Anterior cingulate cortex (tissue), 58 donors: ENCODE measurements around the gene NAT10.
"Not testable (repeated sequence)": the region's sequence is repeated elsewhere in the genome, so short reads cannot be mapped to it uniquely, and the experiment has no call there.

ENCODE experiments used
- DNase-seq, 58 donors: peaks; one replicate each; lab custom pipeline; 2025; lab: John Stamatoyannopoulos, UW

Gene NAT10

DNA sequence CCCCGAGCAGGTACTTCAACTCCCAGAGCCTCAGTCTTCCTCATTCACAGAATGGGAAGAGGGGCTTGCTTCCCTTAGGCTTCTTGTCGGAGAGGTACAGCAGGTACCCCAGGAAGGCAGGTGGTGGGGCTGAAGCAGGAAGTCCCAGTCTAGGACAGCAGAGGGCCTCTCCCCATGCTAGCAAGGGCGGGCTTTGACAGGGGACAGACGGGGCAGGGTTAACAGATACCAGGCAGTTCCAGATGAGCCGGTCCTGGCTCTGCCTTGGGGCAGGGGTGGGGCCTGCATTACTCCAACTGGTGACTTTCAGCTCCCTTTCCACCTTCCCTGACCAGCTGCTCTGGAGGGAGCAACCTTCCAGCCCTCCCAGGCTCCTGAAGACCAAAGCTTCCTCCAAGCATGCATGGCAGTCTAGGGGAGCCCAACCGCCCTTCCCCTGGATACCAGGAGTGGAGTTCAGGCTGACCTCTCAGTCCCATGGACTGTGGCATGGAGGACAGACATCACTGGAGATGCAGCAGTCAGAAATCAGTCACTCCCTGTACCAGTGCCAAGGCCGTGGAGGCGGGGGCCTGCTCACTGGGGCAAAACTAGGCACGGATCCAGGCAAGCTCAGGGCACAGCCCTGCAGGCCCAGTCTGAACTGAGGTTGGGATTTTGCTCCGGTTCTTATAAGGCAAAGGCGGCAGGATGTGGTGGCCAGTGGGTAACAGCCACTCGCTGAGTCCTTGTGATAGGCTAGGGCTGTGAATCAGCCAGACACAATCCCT, 60.5 kb downstream of the NAT10 start:
- DNase-seq, result peak in 1 of 58 donors; percentile 23

DNA sequence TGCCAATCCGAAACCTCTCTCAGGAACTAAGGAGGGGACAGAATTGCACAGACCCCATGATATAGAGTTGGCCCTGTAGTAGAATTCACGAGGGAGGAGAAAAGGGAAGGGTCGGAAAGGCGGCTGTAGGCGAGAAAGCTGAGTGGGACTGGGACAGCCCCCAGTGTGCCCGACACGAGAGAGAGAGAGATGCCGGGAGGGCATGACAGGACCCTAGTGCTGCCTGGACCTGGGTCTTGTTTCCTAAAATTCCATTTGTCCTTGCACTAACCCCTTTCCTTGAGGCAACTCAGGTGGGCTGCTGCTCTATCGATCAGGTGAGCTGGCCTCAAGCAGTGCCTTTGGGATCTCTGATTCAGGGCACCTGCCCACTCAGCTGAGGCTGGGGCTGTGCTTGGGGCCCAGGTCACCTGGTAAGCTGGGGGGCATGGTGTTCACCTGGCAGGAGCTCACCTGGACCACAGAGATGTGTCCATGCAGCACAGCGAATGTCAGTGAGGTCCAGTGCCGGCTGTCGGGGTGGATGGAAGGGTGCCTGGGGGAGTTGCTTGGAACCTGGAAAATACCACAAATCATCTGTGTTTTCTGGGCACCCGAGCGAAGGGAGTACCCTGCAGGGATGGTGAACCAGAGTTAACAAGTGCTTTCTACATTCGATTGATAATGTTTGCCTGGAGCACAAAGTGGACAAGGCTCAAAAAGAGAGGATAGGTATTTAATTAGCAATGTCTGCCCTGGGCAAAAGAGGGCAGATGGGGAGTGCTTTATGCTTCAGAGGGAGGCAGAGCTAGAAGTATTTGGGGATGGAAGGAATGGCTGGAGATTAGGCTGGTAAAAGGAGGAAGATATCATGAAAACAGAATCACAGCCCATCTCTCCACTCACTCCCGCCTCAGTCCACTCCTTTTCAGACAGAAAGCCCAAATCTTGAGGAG, 61.6 kb downstream of the NAT10 start:
- DNase-seq, result no peak

DNA sequence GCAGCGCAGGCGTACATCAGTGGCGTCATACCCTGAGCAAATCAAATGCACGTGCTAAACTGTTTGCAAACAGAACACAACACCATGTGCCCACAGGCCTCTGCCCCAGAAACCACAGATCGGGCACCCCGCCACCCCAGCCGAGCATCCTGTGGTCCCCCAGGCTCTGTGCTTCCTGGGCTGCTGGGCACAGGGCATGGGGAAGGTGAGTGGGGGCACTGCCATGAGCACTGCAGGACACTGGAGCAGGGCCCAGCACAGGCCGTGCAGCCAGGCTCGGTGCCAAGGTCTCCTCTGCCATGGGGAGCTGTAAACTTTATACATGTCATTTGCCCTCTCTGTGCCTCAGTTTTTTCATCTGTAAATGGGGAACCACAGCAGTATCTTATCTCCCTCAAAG, 62.5 kb downstream of the NAT10 start:
- no peak for DNase-seq

DNA sequence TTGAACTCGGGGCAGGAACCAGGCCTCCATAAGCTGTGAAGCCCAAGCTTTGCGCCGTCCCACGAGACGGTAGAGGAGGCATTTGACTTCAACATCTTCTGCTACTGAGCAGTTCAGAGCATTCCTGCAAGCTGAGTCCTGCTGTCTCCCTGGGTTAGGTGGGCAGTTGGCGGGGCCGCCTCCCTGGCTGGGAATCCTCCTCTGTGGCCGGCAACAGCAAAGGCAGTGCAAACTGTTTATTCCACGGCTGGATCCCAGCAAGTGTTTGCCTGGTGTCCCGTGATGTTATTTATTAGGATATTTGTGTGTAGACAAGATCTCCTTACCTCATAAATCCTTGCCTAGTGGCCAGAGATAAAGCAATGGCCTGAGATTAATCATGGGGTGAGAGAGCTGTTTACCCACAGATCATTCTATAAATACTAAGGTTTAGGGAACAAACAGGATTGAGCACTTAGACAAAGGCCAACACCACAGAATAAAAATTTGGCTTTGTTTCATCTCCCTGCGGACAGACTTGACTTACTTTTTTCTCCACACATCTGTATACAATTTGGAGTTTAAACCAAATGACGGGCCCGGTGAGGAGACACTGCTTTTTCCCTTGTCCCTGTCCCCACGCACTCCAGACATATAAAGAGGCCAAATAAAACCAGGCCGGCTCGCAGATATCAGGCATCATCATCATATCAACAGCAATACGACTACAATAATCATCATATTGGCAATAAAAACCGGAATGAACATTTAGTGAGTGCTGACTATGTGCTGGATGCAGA, 63.4 kb downstream of the NAT10 start:
- DNase-seq, result no peak

DNA sequence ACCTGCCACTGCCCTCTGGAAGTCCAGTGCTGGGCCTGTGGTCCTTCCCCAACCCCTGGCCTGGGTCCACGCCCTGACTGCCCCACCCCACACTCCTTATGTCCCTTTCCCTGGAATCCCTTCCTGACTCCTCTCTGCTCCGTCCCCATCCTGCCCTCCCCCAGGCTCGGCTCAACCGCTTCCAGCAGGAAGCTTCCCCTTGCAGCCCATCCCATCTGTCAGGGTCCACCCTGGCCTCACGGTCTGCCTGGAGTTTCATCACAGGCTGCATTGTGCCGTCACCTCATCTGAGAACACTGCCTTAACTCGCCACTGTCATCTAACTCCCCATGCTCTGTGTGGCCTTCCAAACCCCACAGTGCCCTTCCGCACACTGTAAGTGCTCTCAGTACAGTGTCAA, 64.3 kb downstream of the NAT10 start:
- no peak for DNase-seq

DNA sequence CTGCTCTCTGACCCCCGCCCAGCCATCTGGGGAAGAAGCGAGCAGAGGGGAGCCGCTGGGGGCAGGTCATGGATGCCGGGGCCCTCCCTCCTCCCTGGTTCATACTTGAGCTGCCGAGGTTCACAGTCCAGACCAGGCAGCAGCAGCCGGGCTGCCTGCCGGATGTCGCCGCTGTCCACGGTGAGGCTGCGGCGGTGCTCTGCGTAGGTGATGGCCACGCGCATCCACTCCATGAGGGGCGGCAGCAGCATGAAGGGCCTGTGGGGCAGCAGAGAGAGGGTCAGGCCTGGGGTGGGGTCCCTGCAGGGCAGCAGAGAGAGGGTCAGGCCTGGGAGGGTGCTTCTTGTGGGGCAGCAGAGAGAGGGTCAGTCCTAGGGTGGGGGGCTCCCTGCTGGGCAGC, 67.6 kb downstream of the NAT10 start:
- no peak for DNase-seq

DNA sequence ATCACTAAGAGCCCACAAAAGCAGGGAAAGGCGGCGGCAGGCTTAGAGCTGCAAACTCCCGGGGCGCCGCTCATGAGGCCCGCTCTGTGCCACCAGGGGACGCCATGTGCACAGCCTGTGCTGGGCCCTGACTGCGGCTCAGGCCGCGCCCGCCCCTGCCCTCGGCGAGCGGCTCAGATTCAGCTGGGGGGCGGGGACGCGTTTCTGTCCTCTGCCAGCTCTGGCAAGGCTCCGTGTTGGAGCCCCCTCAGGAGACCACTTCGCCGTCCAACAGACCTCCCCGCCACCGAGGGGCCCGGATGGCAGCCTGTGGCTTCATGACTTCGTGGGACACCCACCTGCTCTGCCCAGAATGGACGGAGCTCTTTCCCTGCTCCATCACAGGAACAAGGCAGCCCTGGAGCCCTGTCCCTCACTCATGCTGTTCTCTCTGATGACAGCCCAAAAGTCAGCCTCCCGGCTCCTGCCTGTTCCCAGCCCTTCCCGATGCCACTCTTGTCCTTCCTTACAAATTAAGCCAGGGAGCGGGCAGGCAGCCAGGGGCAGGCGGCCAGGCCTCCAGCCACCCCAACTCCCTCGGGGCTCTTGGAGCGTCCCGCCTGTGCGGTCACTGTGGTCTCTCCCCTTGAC, 69.1 kb downstream of the NAT10 start:
- DNase-seq, result peak in 54 of 58 donors; percentile 15 to 85 (median 61)

DNA sequence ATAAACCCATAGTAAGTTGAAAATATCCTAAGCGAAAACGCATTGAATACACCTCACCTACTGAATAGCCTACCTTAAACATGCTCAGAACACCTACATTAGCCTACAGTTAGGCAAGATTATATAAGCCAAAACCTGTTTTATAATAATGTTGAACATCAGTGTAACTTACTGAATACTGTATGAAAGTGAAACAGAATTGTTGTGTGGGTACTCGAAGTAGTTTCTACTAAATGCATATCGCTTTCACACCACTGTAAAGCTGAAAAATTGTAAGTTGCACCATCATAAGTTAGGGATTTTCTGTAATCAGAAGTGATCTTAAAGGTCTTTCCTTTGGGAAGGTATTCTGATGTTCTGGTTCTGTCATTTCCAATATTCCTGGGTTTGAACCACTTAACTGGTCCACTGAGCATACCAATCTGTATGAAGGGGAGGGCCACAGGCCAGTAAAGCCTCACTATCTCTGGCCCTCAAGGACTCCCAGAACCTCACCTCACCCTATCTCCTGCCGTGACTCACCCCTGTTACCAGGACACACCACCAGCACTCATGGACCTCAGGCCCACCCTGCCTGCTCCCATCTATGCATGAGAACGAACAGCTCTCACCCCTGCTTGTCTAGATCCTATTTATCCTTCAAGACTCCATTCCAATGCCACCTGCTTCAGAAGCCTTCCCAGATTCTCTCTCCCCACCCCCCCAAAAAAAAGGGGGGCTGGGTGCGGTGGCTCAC, 70.0 kb downstream of the NAT10 start:
- DNase-seq, result no peak

DNA sequence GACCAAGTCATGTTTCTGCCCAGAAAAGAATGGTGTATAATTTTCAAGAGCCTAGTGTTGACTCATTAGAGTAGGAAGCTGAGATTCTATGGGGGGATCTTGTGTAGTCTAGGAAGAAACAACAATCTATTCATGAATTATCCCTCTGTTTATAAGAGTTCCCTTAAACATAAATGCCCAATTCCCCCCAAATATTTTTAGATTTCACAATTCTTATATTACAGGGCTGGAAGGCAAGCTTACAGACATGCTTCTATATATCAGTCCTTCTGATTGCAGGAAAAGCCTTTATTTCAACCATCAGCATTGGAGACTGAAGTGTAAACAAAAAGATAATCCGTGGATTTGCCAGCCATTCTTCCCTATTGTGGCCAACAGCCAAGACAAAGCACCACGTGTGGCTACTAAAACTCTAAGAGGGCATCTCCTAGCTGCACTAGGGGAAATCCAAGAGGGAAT, 71.4 kb downstream of the NAT10 start:
- DNase-seq, result peak in 1 of 58 donors; percentile 13

DNA sequence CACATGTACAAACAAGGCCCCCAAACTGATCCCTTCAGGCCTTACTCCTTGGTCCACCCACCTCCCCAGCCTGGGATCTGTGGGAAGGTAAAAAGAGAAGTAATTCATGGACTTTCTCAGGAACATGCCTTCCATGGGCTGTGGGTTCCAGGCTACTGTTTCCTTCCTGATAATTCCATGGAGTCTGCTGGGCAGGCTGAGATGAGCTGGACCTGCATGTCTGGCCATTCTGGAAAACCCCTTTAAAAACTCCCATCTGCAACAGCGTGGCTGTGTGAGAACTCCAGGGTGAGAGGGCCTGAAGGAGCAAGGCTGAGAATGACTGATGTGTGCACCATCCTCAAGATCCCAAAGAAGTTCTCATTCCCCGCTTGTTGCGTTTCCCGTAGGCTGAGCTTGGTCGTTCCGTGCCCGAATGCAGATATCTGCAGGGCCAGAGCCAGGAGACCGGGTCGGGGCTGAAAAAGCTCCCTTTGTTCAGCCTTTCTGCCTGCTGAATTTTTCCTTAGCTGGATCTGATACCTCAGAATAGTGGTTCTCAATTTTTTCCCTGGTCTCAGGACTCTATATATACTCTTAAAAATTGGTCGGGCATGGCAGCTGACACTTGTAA, 72.9 kb downstream of the NAT10 start:
- peak in 1 of 58 donors; percentile 6 for DNase-seq

DNA sequence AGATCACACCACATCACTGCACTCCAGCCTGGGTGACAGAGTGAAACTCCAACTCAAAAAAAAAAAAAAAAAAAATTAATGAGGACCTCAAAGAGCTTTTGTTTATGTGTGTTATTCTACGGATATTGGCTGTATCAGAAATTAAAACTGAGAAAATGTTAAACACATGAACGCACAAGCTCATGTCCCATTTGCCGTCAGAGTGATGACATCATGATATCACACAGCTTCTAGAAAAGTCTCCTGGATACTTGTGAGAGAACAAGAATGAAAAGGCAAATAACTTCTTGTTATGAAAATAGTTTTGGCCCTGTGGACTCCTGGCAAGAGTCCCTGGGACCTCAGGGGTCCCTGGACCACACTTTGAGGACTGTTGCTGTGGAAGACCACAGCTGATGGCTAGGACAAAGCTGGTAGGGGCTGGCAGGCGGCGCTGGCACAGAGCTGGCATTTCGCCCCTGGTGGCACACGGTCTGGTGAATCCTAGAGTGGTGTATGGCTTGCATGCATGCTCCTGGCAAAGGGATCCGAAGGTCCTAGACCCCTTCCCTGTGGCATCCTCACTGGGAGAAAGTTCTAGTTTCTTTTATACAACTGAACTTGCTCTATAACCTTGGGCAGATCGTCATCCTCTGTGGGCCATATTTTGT, 73.7 kb downstream of the NAT10 start:
- DNase-seq, result peak in 1 of 58 donors; percentile 18

DNA sequence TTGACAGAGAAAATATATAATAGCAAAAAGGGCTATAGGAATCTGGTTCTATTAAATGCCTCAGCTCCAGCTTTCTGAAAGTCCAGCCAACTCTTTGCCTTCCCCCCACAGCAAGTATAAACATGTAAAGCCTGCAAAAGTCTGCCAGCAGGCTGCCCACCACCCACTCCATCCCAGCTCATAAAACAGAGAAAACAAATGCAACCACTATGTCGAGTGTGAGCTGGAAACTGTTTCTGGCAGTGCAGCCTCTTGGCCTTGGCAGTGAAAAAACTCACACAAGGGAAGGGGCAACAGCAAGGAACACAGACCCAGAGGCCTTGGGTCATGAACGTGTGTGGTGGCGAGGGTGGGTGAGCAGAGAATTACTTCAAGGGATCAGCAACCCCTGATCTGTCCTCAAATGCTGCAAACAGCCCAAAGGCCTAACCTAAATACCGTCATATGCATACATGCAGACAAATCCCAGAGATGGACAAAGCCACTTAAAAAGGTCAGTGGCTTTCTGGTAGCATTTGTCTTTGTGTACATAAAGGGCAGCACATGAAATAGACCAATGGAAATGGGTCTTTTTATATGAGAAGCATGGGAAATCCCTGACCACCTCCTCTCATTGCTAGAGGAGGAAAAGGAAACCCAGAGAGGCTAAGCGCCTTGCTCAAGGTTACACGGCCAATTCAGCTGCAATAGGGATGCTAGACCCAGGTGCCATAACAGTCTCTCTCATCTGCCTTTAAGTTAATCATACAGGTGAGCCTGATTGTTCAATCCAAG, 74.8 kb downstream of the NAT10 start:
- DNase-seq, result no peak

DNA sequence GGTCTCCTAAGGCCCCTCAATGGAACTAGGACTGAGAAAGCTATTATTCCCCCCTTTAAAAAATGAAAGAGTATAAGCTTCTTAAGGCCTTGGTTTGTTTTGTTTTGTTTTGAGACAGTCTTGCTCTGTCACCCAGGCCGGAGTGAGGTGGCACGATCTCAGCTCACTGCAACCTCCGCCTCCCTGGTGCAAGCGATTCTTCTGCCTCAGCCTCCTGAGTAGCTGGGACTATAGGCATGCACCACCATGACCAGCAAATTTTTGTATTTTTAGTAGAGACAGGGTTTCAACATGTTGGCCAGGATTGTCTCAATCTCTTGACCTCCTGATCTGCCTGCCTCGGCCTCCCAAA, 75.4 kb downstream of the NAT10 start:
- DNase-seq, result not testable (repeated sequence)

DNA sequence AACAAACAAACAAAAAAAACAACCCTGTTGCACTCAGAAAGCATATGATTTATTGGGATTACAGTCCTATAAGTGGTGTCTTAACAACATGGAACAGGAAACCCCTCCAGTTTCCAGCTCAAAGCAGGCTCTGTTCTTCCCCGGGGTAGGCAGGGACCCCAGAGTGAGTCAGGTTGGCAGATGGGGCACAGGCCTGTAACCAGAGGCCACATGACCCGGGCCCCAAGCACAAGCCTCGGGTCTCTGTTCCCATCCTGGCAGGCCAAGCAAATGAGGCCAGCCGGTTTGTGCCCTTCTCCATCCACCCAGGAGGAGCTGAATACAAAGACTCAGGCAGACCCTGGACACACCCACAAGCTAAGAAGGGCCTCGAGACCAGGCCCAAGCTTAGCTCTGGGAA, 75.8 kb downstream of the NAT10 start:
- peak in 10 of 58 donors; percentile 10 to 40 (median 28) for DNase-seq

DNA sequence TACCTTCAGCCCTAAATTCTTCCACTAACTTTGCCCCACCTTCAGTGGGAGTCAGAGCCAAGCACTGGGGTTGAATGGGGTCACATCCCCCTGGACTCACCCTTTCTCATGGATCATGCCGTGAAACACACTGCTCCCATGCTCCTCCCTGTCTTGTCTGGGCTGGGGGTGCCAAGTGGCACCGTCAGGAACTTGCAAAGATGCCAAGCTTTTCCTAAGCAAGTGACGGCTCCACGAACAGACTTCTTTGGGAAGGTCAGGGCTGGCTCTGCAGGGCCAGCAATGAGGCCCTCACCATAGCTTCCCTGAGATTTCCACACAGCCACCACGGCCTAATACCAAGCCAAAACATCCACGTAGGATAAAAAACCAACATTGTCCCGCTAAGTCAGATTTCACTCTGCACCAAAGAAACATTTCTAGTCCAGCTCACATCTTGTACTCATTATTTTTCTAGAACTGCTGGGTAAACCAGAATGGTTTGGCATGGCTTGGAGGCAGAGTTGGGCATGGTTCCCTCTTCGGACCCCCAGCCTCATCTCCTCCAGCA, 76.5 kb downstream of the NAT10 start:
- DNase-seq, result no peak

DNA sequence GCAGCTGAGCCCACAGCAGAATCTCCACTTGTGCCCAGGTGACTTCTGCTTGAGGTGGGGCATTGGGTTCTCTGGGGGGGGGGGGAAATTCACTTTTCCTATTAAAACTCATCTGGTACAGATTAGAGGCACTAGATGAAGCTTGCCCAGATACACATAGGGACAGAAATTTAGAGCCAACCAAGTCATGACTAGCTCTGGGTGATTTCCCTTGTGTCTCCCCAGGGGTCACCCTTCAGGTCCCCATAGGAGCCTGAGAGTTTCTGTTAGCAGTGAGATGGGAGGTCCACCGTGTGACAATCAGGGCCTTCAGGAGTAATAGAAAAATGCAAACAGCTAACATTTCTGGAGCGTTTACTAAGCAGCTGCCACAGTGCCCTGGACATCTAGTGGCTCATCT, 77.0 kb downstream of the NAT10 start:
- no peak for DNase-seq

DNA sequence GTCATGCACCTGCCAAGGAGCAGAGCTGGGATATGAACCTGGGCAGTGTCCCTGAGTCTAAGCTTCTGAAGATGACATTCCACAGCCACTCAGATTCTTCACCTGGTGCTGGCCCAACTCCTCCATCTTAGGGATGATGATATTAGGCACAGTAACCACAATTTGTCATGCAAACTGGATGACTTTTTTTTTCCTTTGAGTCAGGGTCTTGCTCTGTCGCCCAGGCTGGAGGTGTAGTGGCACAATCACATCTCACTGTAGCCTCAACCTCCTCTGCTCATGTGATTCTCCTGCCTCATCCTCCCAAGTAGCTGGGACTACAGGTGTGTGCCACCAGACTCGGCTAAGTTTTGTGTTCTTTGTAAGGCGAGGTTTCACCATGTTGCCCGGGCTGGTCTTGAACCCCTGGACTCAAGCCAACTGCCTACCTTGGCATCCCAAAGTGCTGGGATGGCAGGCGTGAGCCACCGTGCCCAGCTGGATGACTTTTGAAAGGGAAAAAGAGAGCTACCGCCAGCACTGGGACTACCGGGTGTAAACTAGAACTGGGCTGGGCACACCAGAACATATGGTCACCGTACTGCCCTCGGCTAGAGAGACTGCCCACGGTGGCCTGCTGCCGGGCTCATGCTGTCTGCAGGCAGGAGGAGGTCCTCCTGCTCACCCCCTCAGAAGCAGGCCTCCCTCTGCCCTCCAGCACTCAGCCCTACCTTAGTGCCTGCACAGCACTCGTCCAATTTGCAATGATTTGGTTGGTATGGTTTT, 77.7 kb downstream of the NAT10 start:
- no peak for DNase-seq
